Body of pancreas (tissue), 4 donors: ENCODE results near the gene RPL10A.

Experiments
- POLR2A ChIP-seq, 3 donors: fragments of 450-650 bp; IDR thresholded peaks; one replicate each; pipeline ENCODE4 v1.6.1; 2016; ENCODE audit warnings: antibody characterized with exemption in 3 of 3, mild to moderate bottlenecking in 2 of 3
- TF ChIP-seq, protein P1 (sequence below), 7 experiments: fragments of 450-650 bp in 4 of 7; fragments of 200-600 bp in 3 of 7; sonication (generic) in 3 of 7; IDR thresholded peaks; one replicate each; pipeline ENCODE4 v1.5.1; 2016 to 2019; ENCODE audit warnings: antibody characterized with exemption in 7 of 7

DNA sequence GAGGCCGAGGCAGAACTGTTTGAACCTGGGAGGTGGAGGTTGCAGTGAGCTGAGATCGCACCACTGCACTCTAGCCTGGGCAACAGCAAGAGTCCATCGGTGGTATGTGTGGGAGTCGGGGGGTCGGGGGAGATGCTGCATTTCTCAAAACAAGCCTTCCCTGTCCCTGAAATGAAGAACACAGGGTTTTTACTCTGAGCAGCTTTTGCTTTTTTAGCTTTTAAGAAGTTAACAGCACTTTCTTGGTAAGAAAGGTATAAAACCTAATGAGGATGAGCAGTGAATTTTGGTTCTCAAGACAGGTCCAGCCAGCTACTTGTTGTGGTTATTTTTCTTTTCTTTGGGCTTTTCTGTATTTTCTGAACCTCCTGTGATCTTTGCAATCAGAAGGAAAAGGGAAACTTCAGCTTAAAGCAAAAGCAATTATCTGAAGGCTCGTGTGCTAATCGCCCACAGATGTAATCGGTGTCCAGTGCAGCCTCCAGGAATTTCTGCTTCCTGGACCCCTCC, 3.7 kb downstream of the RPL10A start:
- TF ChIP-seq, protein P1, sequence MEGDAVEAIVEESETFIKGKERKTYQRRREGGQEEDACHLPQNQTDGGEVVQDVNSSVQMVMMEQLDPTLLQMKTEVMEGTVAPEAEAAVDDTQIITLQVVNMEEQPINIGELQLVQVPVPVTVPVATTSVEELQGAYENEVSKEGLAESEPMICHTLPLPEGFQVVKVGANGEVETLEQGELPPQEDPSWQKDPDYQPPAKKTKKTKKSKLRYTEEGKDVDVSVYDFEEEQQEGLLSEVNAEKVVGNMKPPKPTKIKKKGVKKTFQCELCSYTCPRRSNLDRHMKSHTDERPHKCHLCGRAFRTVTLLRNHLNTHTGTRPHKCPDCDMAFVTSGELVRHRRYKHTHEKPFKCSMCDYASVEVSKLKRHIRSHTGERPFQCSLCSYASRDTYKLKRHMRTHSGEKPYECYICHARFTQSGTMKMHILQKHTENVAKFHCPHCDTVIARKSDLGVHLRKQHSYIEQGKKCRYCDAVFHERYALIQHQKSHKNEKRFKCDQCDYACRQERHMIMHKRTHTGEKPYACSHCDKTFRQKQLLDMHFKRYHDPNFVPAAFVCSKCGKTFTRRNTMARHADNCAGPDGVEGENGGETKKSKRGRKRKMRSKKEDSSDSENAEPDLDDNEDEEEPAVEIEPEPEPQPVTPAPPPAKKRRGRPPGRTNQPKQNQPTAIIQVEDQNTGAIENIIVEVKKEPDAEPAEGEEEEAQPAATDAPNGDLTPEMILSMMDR (IDR thresholded peaks at IDR 0.05), result no peak
- TF ChIP-seq POLR2A (IDR thresholded peaks at IDR 0.05), result no peak
